Smooth muscle cell (in vitro differentiated cells): ENCODE data around the gene TENM4. TPM values are rescaled to one million over a fixed set of nuclear protein-coding genes. Genes with fewer than 3 reads are reported as not detected.

Experiments used
- DNase-seq: peaks from one replicate; lab custom pipeline; 2025; ENCODE audit not compliant: unreplicated experiment; lab: John Stamatoyannopoulos, UW
- H2AFZ ChIP-seq: fragments of 200-600 bp; sonication (generic); 2 replicates; pipeline ENCODE4 v1.6.0; 2016; ENCODE audit warnings: antibody characterized with exemption, low read depth, mild to moderate bottlenecking
- H3F3A ChIP-seq: fragments of 200-600 bp; sonication (generic); 2 replicates; pipeline ENCODE4 v1.6.0; 2017; ENCODE audit warnings: antibody characterized with exemption, low read depth
- H3K27ac ChIP-seq: fragments of 200-600 bp; sonication (generic); 2 replicates; pipeline ENCODE4 v1.5.1; 2016; ENCODE audit warnings: low read depth, mild to moderate bottlenecking
- H3K27me3 ChIP-seq: fragments of 200-600 bp; sonication (generic); 2 replicates; pipeline ENCODE4 v1.6.1; 2016; ENCODE audit warnings: low read depth, mild to moderate bottlenecking
- H3K36me3 ChIP-seq: fragments of 200-600 bp; sonication (generic); 2 replicates; pipeline ENCODE4 v1.5.1; 2016; ENCODE audit warnings: low read depth
- H3K4me1 ChIP-seq: fragments of 200-600 bp; sonication (generic); 2 replicates; pipeline ENCODE4 v1.5.1; 2016; ENCODE audit warnings: low read depth
- H3K4me2 ChIP-seq: fragments of 200-600 bp; sonication (generic); 2 replicates; pipeline ENCODE4 v1.6.0; 2016; ENCODE audit warnings: mild to moderate bottlenecking
- H3K4me3 ChIP-seq: fragments of 200-600 bp; sonication (generic); 2 replicates; pipeline ENCODE4 v1.5.1; 2016; ENCODE audit warnings: mild to moderate bottlenecking
- H3K79me2 ChIP-seq: fragments of 200-600 bp; sonication (generic); 2 replicates; pipeline ENCODE4 v1.6.0; 2016; ENCODE audit warnings: low read depth, mild to moderate bottlenecking
- H3K9ac ChIP-seq: fragments of 200-600 bp; sonication (generic); 2 replicates; pipeline ENCODE4 v1.6.0; 2016; ENCODE audit warnings: low read depth
- H3K9me3 ChIP-seq: fragments of 200-600 bp; sonication (generic); replicated peaks from 2 replicates; pipeline ENCODE4 v1.5.1; 2016; ENCODE audit warnings: low read depth
- H4K20me1 ChIP-seq: fragments of 200-600 bp; sonication (generic); 2 replicates; pipeline ENCODE4 v1.6.0; 2016; ENCODE audit warnings: low read depth
- WGBS: methylation state at CpG from one replicate; pipeline ENCODE4 v1.1.7; 2016; ENCODE audit warnings: low lambda C conversion rate; 5-methylcytosine and 5-hydroxymethylcytosine counted together
- polyA plus RNA-seq: library from polyadenylated mRNA; unstranded; fragments of >200 nt; fragmentation: Nextera tagmentation; extraction: Ambion mirVana; gene quantifications from 2 replicates; pipeline ENCODE4 v1.2.1, GENCODE V29; 2016
- total RNA-seq: library from RNA; depleted of rRNA; stranded (reverse); fragments of >200 nt; gene quantifications from 2 replicates; pipeline ENCODE4 v1.2.3, GENCODE V29; 2014
- TF ChIP-seq, protein P1 (sequence below): fragments of 200-600 bp; sonication (generic); IDR thresholded peaks from 2 replicates; pipeline ENCODE4 v1.5.1; 2017; ENCODE audit warnings: borderline replicate concordance, mild to moderate bottlenecking, antibody characterized with exemption; ENCODE audit not compliant: insufficient read depth, poor library complexity, severe bottlenecking

The TENM4 gene
- total and polyA plus RNA-seq, 2 experiments from 2014 or later: 31.6 to 38.2 TPM

DNA sequence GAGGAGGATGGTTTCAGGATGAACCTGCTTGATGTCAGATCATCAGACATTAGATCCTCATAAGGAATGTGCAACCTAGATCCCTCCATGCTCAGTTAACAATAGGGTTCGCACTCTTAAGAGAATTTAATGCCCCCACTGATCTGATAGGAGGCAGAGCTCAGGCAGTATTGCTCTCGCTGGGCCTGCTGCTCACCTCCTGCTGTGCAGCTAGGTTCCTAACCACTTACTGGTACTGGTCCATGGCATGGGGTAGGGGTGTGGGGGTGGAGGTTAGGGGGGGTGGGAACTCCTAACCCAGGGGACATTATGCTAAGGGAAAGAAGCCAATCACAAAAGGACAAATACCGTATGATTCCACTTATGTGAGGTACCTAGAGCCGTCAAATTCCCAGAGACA, 256.5 kb downstream of the TENM4 start:
- DNase-seq: no peak
- H3K27me3 ChIP-seq: no peaks in the 10 kb centered on the region
- H3K27ac ChIP-seq: no peak overlapping the region
- no peaks in the 10 kb centered on the region for H3K4me1 ChIP-seq
- no peak overlapping the region for H3K4me2 ChIP-seq
- TF ChIP-seq, protein P1, sequence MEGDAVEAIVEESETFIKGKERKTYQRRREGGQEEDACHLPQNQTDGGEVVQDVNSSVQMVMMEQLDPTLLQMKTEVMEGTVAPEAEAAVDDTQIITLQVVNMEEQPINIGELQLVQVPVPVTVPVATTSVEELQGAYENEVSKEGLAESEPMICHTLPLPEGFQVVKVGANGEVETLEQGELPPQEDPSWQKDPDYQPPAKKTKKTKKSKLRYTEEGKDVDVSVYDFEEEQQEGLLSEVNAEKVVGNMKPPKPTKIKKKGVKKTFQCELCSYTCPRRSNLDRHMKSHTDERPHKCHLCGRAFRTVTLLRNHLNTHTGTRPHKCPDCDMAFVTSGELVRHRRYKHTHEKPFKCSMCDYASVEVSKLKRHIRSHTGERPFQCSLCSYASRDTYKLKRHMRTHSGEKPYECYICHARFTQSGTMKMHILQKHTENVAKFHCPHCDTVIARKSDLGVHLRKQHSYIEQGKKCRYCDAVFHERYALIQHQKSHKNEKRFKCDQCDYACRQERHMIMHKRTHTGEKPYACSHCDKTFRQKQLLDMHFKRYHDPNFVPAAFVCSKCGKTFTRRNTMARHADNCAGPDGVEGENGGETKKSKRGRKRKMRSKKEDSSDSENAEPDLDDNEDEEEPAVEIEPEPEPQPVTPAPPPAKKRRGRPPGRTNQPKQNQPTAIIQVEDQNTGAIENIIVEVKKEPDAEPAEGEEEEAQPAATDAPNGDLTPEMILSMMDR: no peak
- H3K9me3 ChIP-seq: peaks cover 6% of the 10 kb centered on the region
- H3K4me3 ChIP-seq: no peak overlapping the region
- H4K20me1 ChIP-seq: peaks cover 7% of the 10 kb centered on the region
- no peak overlapping the region for H2AFZ ChIP-seq
- no peak overlapping the region for H3K9ac ChIP-seq
- no peaks in the 10 kb centered on the region for H3K79me2 ChIP-seq
- WGBS: 92% methylated on average over 4 of the region's 4 CpGs
- no peaks in the 10 kb centered on the region for H3F3A ChIP-seq
- H3K36me3 ChIP-seq: no peaks in the 10 kb centered on the region

DNA sequence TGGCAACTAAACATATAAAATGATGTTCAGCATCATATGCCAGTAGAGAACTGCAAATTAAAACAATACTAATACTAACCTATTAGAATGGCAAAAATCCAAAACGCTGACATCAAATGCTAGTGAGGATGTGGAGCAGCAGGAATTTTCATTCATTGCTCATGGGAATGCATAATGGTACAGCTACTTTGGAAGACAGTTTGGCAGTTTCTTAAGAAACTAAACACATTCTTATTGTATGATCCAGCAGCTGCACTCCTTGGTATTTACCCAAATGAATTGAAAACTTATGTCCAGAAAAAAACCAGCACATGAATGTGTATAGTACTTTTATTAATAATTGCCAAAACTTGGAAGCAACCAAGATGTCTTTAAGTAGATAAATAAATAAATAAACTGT, 258.0 kb downstream of the TENM4 start:
- TF ChIP-seq, protein P1: no peak
- Histone ChIP-seq H3K79me2 (no peaks in the 10 kb centered on the region), H3K27ac (no peak overlapping the region), H3K27me3 (no peaks in the 10 kb centered on the region), H3K9me3 (peaks cover 6% of the 10 kb centered on the region), H3K9ac (no peak overlapping the region), H3K36me3 (no peaks in the 10 kb centered on the region), H3K4me1 (no peaks in the 10 kb centered on the region), H4K20me1 (peaks cover 12% of the 10 kb centered on the region), H3F3A (no peaks in the 10 kb centered on the region), H3K4me2 (no peak overlapping the region), H2AFZ (no peak overlapping the region), H3K4me3 (no peak overlapping the region)
- WGBS: 84% methylated on average over 1 of the region's 1 CpG
- no peak for DNase-seq

DNA sequence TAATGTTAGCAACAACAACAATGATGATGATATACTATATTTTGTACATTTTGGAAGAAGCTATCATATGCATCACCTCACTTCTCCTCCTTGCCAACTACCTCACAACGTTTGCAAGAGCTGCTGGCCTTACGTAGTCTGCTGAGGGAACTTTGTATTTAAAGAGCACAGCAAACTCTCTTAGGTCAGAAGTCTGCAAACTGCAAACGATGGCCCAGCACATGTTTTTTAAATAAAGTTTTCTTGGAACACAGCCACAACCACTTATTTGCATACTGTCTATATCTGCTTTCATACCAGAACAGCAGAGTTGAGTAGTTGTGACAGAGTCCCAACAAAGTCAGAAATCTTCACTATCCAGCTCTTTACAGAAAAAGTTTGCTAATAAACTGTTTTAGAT, 261.7 kb downstream of the TENM4 start:
- Histone ChIP-seq H3K36me3 (no peaks in the 10 kb centered on the region), H3K27ac (no peak overlapping the region), H3K79me2 (no peaks in the 10 kb centered on the region), H3K4me1 (peaks cover 6% of the 10 kb centered on the region), H3K4me2 (no peak overlapping the region), H3K9me3 (no peaks in the 10 kb centered on the region), H3F3A (no peaks in the 10 kb centered on the region), H4K20me1 (peaks cover 15% of the 10 kb centered on the region), H3K27me3 (no peaks in the 10 kb centered on the region), H2AFZ (no peak overlapping the region), H3K4me3 (no peak overlapping the region), H3K9ac (no peak overlapping the region)
- TF ChIP-seq, protein P1: no peak
- WGBS: 83% methylated on average over 3 of the region's 3 CpGs
- DNase-seq: no peak
